Neural cell (in vitro differentiated cells): ENCODE data around the gene DSG4. TPM values are rescaled to one million over a fixed set of nuclear protein-coding genes. Genes with fewer than 3 reads are reported as not detected.

Source experiments
- H2AFZ ChIP-seq: fragments of 200-600, 300-800 bp; sonication (generic), shearing (Covaris generic); 2 replicates; pipeline ENCODE4 v1.6.0; 2014; ENCODE audit warnings: low read depth, mild to moderate bottlenecking, antibody characterized with exemption, low read length, moderate library complexity
- H3F3A ChIP-seq: fragments of 200-600 bp; shearing (Covaris generic); 2 replicates; pipeline ENCODE4 v1.6.1; 2016; ENCODE audit warnings: mild to moderate bottlenecking, moderate library complexity, mixed read lengths, antibody characterized with exemption, low read length; ENCODE audit not compliant: insufficient read depth, poor library complexity, severe bottlenecking
- H3K27ac ChIP-seq: fragments of 200-600, 300-800 bp; sonication (generic), shearing (Covaris generic); 2 replicates; pipeline ENCODE4 v1.5.1; 2014; ENCODE audit warnings: mild to moderate bottlenecking, low read length, moderate library complexity
- H3K27me3 ChIP-seq: fragments of 300-800, 200-600 bp; sonication (generic), shearing (Covaris generic); 2 replicates; pipeline ENCODE4 v1.6.0; 2014; ENCODE audit warnings: mild to moderate bottlenecking, low read depth, low read length, moderate library complexity; ENCODE audit not compliant: insufficient read depth
- H3K36me3 ChIP-seq: fragments of 300-800, 200-600 bp; sonication (generic), shearing (Covaris generic); 2 replicates; pipeline ENCODE4 v1.5.1; 2014; ENCODE audit warnings: mild to moderate bottlenecking, antibody characterized with exemption, low read length, moderate library complexity; ENCODE audit not compliant: insufficient read depth
- H3K4me2 ChIP-seq: fragments of 300-800, 200-600 bp; sonication (generic), shearing (Covaris generic); 2 replicates; pipeline ENCODE4 v1.6.0; 2014; ENCODE audit warnings: mild to moderate bottlenecking, low read length
- H3K4me3 ChIP-seq: fragments of 300-800, 200-600 bp; sonication (generic), shearing (Covaris generic); 2 replicates; pipeline ENCODE4 v1.5.1; 2014; ENCODE audit warnings: mild to moderate bottlenecking, low read length, moderate library complexity
- H3K79me2 ChIP-seq: fragments of 200-600 bp; shearing (Covaris generic); replicated peaks from 2 replicates; pipeline ENCODE4 v1.6.0; 2014; ENCODE audit warnings: mild to moderate bottlenecking, low read length, moderate library complexity; ENCODE audit not compliant: insufficient read depth
- H3K9ac ChIP-seq: fragments of 300-800, 200-600 bp; sonication (generic), shearing (Covaris generic); 2 replicates; pipeline ENCODE4 v1.6.1; 2016; ENCODE audit warnings: mild to moderate bottlenecking, low read length, mixed read lengths
- H3K9me2 ChIP-seq: fragments of 200-600 bp; shearing (Covaris generic); 2 replicates; pipeline ENCODE4 v1.6.1; 2016; ENCODE audit warnings: mild to moderate bottlenecking, low read length, mixed read lengths; ENCODE audit not compliant: insufficient read depth
- H3K9me3 ChIP-seq: fragments of 200-600, 300-800 bp; sonication (generic), shearing (Covaris generic); 2 replicates; pipeline ENCODE4 v1.6.1; 2016; ENCODE audit warnings: mild to moderate bottlenecking, mixed run types, low read length, moderate library complexity, mixed read lengths
- H4K20me1 ChIP-seq: fragments of 200-600 bp; shearing (Covaris generic); 2 replicates; pipeline ENCODE4 v1.6.1; 2016; ENCODE audit warnings: mild to moderate bottlenecking, mixed run types; ENCODE audit not compliant: insufficient read depth
- EP300 ChIP-seq: fragments of 450-650 bp; conservative IDR thresholded peaks from 2 replicates; pipeline ENCODE4 v1.6.1; 2014; ENCODE audit warnings: antibody characterized with exemption, mild to moderate bottlenecking, moderate library complexity; ENCODE audit not compliant: poor library complexity, severe bottlenecking
- EZH2 ChIP-seq: fragments of 200-600, 300-800 bp; shearing (Covaris generic), sonication (generic); IDR thresholded peaks from 2 replicates; pipeline ENCODE4 v1.6.1; 2014; ENCODE audit warnings: antibody characterized with exemption, low read length, borderline replicate concordance, mild to moderate bottlenecking; ENCODE audit not compliant: insufficient read depth, poor library complexity, severe bottlenecking
- MXI1 ChIP-seq: fragments of 450-650 bp; conservative IDR thresholded peaks from 2 replicates; pipeline ENCODE4 v1.6.1; 2014; ENCODE audit warnings: antibody characterized with exemption, mild to moderate bottlenecking; ENCODE audit not compliant: poor library complexity, severe bottlenecking
- POLR2AphosphoS5 ChIP-seq: IDR thresholded peaks from 2 replicates; pipeline ENCODE4 v1.6.1; 2012
- RAD21 ChIP-seq: fragments of 450-650 bp; conservative IDR thresholded peaks from 2 replicates; pipeline ENCODE4 v1.6.1; 2014; ENCODE audit warnings: antibody characterized with exemption, mild to moderate bottlenecking, moderate library complexity
- SMC3 ChIP-seq: fragments of 450-650 bp; conservative IDR thresholded peaks from 2 replicates; pipeline ENCODE4 v1.6.1; 2014; ENCODE audit warnings: antibody characterized with exemption, mild to moderate bottlenecking, moderate library complexity; ENCODE audit not compliant: poor library complexity
- TAF1 ChIP-seq: IDR thresholded peaks from 2 replicates; pipeline ENCODE4 v1.6.1; 2012; ENCODE audit warnings: low read depth
- polyA plus RNA-seq: library from polyadenylated mRNA; depleted of rRNA; stranded (reverse); fragments of >200 nt; gene quantifications from 2 replicates; pipeline ENCODE4 v1.2.3, GENCODE V29; 2014
- TF ChIP-seq, protein P1 (sequence below): fragments of 450-650 bp; IDR thresholded peaks from 2 replicates; pipeline ENCODE4 v1.5.1; 2014; ENCODE audit warnings: antibody characterized with exemption, mild to moderate bottlenecking, moderate library complexity; ENCODE audit not compliant: poor library complexity, severe bottlenecking
- TF ChIP-seq, protein P2 (sequence below): IDR thresholded peaks from 2 replicates; pipeline ENCODE4 v1.6.1; 2012; ENCODE audit warnings: borderline replicate concordance

The DSG4 gene
- polyA plus RNA-seq, 1 donor from 2014 or later = not detected

DNA sequence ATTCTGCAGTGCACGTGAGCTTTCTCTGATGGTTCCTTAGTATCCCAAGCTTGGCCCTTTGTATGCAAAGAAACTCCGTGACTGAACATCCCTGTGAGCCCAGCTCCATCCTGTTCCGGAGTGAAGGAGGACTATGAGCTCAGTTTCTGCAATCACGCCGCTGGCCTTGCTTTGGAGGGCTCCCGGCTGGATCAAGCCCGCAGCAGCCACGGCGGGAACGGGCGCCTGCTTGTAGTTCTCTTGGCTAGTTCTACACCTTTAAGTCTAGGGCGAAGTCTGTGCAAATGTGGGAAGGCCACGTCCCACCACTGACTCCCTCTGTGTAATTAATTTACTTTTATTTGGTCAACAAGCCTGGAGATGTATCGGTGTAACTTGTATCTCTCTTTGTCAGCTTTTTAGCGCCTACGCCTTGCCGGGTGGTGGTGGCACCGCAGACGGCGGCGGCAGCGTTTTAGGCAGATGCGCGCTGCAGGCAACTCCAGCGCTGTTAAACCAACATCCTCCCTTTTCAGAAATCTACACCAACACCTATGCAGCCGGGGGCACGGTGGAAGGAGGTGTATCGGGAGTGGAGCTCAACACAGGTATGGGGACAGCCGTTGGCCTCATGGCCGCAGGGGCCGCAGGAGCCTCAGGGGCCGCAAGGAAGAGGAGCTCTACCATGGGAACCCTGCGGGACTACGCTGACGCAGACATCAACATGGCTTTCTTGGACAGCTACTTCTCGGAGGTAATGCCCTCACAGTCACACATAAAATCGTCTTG lies 34.3 kb downstream of the DSG4 start:
- H3K27ac ChIP-seq = no peak overlapping the region
- H3K36me3 ChIP-seq = no peaks in the 10 kb centered on the region
- no peaks in the 10 kb centered on the region for H3K79me2 ChIP-seq
- H4K20me1 ChIP-seq = no peaks in the 10 kb centered on the region
- no peak overlapping the region for H2AFZ ChIP-seq
- no peak overlapping the region for H3K4me2 ChIP-seq
- H3K9ac ChIP-seq = no peak overlapping the region
- H3K4me3 ChIP-seq = no peak overlapping the region
- H3K9me3 ChIP-seq = no peaks in the 10 kb centered on the region
- TF ChIP-seq POLR2AphosphoS5 (no peak), SMC3 (no peak), EP300 (no peak), EZH2 (no peak), TAF1 (no peak), RAD21 (no peak), MXI1 (no peak)
- TF ChIP-seq, protein P1, sequence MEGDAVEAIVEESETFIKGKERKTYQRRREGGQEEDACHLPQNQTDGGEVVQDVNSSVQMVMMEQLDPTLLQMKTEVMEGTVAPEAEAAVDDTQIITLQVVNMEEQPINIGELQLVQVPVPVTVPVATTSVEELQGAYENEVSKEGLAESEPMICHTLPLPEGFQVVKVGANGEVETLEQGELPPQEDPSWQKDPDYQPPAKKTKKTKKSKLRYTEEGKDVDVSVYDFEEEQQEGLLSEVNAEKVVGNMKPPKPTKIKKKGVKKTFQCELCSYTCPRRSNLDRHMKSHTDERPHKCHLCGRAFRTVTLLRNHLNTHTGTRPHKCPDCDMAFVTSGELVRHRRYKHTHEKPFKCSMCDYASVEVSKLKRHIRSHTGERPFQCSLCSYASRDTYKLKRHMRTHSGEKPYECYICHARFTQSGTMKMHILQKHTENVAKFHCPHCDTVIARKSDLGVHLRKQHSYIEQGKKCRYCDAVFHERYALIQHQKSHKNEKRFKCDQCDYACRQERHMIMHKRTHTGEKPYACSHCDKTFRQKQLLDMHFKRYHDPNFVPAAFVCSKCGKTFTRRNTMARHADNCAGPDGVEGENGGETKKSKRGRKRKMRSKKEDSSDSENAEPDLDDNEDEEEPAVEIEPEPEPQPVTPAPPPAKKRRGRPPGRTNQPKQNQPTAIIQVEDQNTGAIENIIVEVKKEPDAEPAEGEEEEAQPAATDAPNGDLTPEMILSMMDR = no peak
- TF ChIP-seq, protein P2, sequence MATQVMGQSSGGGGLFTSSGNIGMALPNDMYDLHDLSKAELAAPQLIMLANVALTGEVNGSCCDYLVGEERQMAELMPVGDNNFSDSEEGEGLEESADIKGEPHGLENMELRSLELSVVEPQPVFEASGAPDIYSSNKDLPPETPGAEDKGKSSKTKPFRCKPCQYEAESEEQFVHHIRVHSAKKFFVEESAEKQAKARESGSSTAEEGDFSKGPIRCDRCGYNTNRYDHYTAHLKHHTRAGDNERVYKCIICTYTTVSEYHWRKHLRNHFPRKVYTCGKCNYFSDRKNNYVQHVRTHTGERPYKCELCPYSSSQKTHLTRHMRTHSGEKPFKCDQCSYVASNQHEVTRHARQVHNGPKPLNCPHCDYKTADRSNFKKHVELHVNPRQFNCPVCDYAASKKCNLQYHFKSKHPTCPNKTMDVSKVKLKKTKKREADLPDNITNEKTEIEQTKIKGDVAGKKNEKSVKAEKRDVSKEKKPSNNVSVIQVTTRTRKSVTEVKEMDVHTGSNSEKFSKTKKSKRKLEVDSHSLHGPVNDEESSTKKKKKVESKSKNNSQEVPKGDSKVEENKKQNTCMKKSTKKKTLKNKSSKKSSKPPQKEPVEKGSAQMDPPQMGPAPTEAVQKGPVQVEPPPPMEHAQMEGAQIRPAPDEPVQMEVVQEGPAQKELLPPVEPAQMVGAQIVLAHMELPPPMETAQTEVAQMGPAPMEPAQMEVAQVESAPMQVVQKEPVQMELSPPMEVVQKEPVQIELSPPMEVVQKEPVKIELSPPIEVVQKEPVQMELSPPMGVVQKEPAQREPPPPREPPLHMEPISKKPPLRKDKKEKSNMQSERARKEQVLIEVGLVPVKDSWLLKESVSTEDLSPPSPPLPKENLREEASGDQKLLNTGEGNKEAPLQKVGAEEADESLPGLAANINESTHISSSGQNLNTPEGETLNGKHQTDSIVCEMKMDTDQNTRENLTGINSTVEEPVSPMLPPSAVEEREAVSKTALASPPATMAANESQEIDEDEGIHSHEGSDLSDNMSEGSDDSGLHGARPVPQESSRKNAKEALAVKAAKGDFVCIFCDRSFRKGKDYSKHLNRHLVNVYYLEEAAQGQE = no peak
- no peaks in the 10 kb centered on the region for H3K9me2 ChIP-seq
- no peaks in the 10 kb centered on the region for H3K27me3 ChIP-seq
- no peaks in the 10 kb centered on the region for H3F3A ChIP-seq

DNA sequence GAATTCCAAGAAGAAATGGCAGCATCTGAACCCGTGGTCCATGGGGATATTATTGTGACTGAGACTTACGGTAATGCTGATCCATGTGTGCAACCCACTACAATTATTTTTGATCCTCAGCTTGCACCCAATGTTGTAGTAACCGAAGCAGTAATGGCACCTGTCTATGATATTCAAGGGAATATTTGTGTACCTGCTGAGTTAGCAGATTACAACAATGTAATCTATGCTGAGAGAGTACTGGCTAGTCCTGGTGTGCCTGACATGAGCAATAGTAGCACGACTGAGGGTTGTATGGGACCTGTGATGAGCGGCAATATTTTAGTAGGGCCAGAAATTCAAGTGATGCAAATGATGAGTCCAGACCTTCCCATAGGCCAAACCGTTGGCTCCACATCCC lies 36.6 kb downstream of the DSG4 start:
- TF ChIP-seq SMC3 (no peak), TAF1 (no peak), POLR2AphosphoS5 (no peak), MXI1 (no peak), EP300 (no peak), EZH2 (no peak), RAD21 (no peak)
- TF ChIP-seq, protein P1 = no peak
- TF ChIP-seq, protein P2 = no peak
- H3K9me2 ChIP-seq = no peaks in the 10 kb centered on the region
- H3K79me2 ChIP-seq = no peaks in the 10 kb centered on the region
- H2AFZ ChIP-seq = no peak overlapping the region
- H3F3A ChIP-seq = no peaks in the 10 kb centered on the region
- H3K27ac ChIP-seq = no peak overlapping the region
- H3K36me3 ChIP-seq = no peaks in the 10 kb centered on the region
- H3K4me3 ChIP-seq = no peak overlapping the region
- H3K27me3 ChIP-seq = no peaks in the 10 kb centered on the region
- H3K9ac ChIP-seq = no peak overlapping the region
- no peaks in the 10 kb centered on the region for H3K9me3 ChIP-seq
- no peaks in the 10 kb centered on the region for H4K20me1 ChIP-seq
- no peak overlapping the region for H3K4me2 ChIP-seq
